Activated T-cell treated with anti-CD3 and anti-CD28 coated beads, Interleukin-2, amount 50 U/mL, for 48 hours (primary cell): ENCODE measurements around the gene VAMP4.

Experiments
- DNase-seq, 2 experiments: peaks; one replicate each; pipeline ENCODE4 v3.0.0-alpha.2; 2020

Gene VAMP4, protein sequence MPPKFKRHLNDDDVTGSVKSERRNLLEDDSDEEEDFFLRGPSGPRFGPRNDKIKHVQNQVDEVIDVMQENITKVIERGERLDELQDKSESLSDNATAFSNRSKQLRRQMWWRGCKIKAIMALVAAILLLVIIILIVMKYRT

DNA sequence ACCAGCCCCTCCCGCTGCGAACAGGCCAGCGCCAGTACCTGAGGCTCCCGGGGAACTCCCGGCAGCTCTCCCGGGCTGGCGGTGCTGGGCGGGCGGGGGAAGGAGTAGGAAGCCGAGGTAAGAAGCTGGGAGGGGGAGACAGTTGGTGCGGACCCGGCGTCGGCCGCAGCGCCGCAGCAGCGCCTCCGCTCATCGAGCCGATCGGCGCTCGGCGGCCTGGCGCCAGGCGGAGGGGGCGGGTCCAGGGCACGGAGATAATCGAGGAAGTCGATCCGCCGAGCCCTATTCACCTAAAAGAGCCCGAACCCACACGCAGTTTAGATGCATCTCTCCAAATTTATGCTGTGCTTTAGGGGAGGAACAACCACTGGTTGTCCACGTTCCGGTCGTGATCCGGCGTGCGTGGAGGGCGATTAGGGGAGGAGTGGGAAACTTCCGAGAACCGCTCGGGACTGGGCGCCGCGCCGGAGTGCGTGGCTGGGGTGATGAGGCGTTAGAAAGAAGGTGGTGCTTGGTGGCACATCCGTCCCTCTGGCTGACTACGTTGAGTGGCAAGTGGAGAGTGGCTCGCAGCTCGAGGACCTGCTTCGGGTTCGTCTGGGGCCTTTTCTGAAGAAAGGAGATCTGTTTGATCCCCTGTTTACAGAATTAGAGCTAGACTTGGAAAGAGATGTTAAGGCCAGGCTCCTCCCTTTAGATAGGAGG is at the start of gene VAMP4:
TSS of gene VAMP4 (minus strand) at position 194 of the 705 bp plus-strand sequence. CDS start 3,651 bp downstream, outside the sequence.
- peak; percentile 91 to 92 for DNase-seq

DNA sequence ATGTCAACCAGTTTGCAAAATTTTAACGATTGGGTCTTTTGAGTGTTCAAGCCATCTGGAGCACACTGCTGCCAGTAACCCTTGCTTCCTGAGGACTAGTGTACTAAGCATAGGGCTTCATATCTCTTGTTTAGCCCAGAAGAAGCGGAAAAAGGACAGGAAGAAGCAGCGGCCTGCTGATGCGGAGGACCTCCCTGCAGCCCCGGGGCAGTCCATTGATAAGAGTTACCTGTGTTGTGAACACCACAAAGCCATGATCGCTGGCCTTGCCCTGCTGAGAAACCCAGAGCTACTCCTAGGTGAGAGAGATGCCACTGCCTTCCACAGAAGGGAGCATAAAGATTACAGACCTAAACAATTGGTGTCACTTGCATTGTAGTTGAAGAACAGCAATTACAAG is 48.5 kb upstream of the VAMP4 start:
- no peak for DNase-seq

DNA sequence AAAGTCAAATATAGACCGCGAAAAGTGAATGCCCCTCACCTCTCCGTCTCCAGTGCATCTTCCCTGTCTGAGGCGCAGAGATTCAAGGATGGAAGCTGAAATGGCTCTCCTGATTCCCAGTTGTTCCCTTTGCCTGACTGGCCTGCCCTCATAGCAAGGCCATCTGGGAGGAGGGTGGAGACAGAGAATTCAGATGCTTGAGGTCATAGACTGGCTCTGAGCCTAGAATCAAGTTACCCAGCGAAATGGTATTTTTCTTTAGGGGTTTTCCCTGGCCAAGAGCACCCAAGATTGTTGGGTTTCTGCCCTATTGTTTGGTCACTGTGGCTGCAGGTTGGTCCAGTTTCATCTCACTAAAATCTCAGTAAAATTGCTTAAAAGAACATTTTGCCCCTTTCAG is 46.8 kb upstream of the VAMP4 start:
- DNase-seq, result no peak

DNA sequence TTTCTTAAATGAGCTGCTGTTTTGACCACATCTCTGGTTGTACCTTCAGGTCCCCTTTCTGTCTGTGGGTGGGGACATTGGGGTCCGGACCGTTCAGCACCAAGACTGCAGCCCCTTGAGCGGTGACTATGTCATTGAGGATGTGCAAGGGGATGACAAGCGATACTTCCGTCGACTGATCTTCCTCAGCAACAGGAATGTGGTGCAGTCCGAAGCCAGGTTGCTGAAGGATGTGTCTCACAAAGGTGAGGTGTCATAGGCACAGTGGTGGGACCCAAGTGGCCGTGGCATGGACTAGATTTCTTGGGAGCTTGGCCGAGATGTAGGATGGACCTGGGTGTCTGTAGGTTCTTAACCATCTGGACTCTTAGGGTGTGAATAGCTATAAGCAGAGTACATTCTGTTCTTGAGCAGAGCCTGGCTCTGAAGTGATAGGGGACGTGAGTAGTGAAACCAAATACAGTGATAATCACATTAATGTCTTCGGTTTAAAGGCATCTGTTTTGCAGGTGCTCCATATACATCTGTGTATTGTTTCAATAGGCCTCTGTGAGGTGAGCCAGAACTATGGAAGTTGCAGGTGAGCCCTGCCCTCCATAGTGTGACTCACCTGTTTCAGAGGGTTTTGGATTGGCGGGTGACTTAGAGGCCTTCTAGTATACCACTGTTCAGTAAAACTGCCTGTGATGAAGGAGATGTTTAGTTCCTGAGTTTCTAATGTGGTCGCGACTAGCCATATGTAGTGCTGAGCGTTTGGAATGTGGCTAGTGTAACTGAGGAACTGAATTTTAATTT is 46.0 kb upstream of the VAMP4 start:
- no peak for DNase-seq

DNA sequence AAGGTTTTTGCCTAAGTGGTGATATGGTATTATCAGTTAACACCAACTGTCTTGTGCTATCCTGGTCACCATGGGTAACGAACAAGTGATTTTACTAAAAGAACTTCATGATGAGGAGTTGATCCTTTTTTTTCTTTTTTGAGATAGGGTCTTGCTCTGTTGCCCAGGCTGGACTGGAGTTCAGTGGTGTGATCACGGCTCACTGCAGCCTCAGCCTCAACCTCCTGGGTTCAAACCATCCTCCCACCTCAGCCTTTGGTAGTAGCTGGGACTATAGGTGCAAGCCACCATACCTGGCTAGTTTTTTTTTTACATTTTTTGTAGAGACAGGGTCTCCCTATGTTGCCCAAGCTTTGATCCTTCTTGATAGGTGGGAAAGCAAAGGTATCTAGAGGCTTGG is 44.7 kb upstream of the VAMP4 start:
- DNase-seq, result no peak

DNA sequence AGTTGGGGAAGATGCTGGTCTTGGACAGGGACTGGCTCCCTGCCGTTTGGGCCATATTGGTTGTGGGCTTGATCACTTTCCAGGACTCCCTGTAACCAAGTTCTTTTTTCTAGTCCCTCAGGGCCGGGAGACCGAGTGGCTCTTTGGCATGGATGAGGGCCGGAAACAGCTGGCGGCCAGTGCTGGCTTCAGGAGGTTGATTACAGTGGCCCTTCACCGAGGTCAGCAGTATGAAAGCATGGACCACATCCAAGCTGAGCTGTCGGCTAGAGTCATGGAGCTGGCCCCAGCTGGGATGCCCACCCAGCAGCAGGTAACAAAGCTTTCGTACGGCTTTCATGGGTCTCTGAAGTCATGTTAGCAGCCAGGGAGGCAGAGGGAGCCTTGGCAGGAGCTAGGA is 43.9 kb upstream of the VAMP4 start:
- DNase-seq, result no peak

DNA sequence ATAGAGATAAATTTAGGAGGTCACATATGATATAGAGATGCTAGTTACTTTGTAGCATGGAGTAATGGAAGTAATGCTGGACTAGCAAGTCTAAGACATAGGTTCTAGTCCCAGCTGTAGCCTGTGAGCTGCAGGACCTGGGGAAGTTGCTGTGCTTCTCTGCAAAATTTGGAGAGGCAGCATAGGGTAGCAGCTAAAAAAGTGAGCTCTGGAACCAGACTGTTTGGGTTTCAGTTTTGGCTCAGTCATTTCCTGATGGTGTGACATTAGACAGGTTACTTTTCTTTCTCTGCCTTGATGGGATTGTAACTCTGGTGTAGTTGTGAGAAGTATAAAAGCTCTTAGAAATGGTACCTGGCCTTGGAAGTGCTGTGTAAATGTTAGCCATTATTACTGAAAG is 42.9 kb upstream of the VAMP4 start:
- no peak for DNase-seq

DNA sequence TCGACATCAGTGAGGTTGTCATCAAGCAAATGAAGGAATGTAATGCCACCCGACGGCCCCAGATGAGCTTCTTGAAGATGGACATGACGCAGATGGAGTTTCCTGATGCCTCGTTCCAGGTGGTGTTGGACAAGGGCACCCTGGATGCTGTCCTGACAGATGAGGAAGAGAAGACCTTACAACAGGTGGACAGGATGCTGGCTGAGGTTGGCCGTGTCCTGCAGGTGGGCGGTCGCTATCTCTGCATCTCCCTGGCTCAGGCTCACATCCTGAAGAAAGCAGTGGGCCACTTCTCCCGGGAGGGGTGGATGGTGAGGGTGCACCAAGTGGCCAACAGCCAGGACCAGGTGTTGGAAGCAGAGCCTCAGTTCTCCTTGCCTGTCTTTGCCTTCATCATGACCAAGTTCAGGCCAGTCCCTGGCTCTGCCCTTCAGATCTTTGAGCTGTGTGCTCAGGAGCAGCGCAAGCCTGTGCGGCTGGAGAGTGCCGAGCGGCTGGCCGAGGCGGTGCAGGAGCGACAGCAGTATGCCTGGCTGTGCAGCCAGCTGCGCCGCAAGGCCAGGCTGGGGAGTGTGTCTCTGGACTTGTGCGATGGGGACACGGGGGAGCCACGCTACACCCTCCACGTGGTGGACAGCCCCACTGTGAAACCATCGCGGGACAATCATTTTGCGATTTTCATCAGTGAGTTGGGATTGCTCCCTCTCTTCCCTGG is 42.1 kb upstream of the VAMP4 start:
- DNase-seq, result no peak

DNA sequence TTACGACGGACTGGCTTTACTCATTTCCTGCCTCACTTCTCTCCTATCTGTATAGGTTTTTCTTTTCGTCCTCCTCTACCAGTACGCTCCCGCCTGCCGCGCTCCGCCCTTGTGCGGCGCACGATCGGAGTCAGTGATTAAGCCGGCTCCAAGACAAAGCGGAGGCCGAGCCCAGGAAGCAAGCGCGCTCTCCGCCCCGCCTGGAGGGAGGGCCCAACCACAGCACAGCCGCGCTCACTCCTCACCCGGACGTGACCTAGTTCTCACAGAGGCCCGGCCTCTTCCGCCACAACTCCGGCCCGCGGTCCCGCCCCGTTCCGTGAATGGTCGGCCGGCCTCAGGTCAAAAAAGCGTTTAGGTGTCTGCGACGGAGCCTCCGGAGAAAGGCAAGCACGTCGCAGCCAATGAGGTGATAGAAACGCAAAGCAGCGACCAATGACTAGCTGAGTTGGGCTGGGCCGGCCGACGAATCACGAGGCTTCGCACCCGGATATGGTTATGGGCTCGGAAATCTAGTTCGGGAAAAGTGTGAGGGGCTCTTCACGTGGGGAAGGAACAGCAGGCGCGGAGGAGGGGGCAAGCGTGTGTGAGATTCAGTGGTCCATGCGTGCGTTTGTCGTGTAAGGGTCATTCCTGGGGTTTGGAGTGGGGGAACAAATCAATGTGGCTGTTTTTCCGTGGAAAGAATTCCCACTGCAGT is 39.5 kb upstream of the VAMP4 start, which contains the start of gene METTL13:
TSS of gene METTL13 (plus strand) at position 485 of the 700 bp plus-strand sequence. CDS start 308 bp downstream, outside the sequence.
- peak; percentile 98 for DNase-seq

DNA sequence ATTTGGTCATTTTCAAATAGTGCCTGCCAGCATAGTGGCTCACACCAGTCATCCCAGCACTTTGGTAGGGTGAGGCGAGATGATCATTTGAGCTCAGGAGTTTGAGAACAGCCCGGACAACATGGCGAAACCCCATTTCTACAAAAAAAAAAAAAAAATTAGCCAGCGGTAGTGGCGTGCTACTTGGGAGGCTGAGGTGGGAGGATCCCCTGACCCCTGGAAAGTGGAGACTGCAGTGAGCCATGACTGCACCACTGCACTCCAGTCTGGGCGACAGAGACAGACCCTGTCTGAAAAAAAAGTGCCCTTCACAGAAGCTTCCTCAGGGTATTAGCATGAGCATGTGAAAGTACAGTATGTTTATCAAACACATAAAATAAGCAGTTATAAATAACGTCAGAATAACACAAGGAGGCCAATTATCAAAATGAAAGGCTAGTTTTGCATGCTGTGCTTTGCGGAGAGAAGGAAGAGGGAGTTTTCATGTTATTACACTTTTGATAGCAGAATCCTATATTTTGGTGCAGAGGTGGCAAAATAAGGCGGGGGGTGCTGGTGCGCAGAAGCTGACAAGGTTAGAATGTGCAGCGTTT is 38.8 kb upstream of the VAMP4 start:
- no peak for DNase-seq

DNA sequence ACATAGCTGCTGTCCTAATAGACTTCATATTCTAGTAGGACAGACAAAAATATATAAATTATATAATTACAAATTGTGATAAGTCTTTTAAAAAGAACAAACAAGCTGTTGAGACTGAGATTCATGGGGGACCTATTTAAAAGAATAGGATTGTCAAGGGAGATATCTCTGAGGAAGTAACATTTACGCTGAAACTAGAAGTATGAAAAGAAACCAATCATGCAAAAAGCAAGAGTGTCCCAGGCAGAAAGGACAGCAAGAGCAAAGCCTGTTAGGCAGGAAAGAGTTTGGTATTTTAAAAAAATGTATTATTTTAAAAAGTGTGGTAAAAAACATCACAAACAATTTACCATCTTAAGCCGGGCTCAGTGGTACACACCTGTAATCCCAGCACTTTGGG is 30.4 kb upstream of the VAMP4 start:
- no peak for DNase-seq

DNA sequence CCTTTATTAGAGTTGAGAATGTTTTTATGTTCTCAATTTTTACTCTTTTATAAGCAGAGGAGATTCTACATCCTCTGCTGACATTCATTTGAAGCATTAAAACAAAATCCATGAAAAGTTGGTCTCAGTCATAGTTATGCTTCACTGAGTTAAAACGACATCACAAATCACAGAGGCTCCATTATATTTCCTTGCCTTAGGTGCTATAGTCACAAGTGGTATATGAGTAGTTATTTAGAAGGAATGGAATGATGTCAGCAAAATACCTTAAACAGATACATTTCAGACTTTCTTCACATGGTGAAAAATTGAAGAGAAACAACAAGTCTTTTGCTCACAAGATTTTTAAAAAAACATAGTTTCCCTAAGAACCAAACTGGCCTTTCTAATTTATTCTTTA is 27.9 kb upstream of the VAMP4 start:
- DNase-seq, result no peak

DNA sequence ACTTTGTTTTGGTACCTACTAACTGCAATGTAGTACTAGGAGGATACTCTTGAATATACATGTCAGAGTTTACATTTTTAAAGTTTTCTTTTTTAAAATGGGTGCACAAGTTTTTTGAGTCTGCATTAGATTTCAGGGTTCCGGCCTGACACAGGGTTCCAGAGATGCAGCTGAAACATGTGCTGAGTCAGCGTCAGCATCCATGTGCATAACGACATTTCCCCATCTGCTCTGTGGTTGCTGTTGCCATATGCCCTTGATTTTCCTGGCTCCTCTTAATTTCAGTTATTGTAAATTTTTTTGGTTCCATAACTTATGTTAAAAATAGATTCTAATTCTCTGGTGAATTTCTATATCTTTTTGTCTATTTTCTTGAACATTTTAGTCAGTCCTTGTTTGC is 27.3 kb upstream of the VAMP4 start:
- DNase-seq, result no peak

DNA sequence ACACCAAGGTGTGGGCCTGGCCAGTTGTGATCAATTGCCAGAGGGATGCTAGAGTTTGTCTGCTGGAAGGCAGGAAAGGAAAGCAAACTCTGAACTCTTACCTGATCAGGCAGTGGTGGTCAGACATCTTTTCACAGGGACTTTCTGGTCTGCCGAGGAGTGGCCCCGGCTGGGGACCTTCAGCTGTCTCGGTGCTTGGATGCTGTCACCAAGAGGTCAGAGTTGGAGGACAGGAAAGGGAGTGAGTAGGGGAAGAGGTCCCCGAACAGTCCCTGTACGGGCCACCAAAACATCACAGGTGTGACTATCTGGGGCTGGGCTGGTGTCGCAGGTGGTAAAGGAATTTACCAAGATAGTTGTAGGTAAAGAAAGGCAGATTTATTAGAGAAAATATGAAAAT is 21.9 kb upstream of the VAMP4 start:
- no peak for DNase-seq

DNA sequence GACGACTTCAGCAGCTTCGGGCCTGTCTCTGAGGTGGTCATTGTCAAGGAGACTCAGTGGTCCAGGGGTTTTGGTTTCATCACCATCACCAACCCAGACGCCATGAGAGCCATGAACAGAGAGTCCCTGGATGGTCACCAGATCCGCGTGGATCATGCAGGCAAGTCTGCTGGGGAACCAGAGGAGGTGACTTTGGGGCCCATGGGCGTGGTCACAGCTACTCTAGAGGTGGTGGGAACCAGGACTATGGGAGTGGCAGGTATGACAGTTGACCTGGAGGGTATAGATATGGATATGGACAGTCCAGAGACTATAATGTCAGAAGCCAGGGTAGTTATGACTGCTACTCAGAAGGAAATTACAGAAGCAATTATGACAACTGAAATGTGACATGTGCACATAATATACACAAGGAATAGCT is 20.3 kb upstream of the VAMP4 start:
- DNase-seq, result no peak

DNA sequence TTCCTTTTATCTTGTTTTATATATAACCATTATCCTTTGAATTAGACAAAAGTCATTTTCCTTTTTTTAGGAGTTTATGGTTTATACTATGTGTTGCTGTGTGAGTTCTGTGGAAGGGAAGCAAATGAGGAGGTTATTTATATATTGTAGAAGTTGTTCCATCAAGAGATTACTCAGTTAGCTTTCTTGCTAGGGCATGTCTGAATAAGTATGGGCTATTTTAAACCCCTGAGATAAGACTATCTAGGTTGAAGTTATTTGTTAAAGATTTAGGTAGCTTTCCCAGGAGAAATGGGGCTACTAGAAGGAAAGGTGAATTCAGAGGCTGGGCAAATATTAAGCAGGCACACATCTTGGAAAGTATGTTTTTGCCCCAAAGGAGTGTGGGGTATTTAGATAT is 16.1 kb upstream of the VAMP4 start:
- no peak for DNase-seq

DNA sequence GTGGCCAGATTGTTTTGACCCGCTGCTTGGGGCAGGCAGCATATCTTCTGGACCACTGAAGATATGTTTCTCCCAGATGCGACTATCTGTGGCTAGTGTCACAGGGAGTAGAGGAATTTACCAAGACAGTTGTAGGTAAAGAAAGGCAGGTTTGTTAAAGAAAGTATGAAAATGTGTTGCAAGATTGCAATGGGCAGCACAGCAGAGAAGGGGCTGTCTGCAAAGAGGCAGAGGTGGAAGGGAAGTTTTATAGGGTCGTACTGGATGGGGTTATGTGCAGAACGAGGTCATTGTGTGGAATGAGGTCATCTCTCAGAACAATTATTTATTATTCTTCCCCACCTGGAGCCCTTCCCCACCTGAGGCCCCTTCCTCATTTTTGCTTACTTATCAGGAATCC is 15.0 kb upstream of the VAMP4 start:
- no peak for DNase-seq

DNA sequence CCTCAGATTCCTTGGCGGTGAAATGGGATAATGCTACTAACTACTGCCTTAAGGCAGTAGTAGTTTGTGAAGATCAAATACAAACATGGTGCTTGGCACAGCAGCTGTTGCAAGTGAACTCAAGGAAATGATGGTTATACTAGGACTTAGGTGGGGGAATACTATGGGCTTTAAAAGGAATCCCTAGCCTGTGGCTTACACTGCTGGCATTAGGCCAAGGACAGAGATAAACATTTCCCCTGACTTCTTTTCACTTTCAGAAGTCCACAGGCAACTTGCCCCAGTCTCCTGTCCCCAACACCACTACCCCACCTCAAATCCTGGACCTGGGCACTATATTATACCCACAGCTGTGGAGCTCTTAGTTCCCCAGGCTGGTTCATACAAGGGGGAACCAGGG is 13.1 kb upstream of the VAMP4 start:
- no peak for DNase-seq

DNA sequence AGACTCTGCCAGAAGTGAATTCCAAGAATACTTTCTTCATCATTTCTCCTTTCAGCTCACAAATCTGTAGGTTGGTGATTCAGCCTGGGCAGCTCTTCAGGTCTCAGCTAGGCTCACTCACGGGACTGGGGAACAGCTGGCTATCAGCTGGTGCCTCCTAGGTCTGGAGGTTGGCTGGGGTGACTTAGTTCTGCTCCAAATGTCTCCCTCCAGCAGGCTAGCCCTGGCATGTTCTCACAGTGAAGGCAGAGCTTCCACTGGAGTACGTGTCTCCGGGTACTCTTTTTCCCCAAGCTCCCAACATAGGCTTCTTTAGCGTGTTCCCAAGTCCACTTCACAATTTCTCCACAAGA is 12.5 kb upstream of the VAMP4 start:
- no peak for DNase-seq

DNA sequence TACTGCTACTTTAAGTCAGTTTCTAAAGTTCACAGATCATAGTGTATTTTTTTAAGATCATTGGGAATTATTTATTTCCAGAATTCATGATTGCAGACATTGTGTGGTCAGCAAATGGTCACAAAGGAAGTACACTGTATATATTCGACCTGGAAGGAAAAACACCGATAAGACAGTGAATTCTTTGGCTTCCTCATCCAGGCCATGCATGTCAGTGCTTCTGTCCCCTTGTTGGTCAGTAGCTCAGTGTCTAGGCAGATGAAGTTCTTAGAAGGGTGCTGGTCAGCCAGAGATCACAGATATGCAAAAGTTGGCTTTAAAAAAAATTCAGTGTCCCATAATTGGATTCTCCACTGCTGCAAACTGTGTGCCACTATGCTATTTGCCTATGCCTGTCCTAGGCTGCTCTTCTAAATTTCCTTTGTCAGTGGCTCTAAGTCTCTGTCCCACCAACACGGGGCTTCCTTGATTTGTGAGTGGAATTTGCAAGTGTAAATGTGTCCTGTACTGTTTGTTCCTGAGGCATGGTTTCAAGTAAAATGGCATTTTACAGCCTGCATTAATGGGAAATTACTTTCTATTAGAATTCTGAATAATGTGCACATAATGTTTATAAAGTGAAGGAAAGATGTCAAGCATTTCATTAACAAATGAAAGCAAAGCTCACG is 12.0 kb upstream of the VAMP4 start:
- no peak for DNase-seq

DNA sequence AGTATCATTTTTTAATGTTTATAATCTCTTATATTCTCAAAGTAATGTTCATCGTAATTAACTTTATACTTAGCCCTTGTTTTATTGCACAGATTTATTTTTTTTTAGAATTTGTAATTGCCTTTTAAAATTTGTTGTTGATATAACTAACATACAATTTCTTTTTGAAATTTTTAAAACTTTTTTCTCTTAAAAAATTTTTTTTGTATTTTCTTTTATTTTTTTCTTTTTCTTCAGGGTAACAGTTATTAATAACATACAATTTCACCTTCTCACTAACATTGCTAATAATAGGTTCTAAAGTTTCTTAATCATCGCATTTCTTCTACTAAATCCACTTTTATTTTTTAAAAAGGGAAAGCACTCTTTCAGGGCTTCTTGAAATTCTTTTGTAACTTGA is 11.3 kb upstream of the VAMP4 start:
- DNase-seq, result no peak

DNA sequence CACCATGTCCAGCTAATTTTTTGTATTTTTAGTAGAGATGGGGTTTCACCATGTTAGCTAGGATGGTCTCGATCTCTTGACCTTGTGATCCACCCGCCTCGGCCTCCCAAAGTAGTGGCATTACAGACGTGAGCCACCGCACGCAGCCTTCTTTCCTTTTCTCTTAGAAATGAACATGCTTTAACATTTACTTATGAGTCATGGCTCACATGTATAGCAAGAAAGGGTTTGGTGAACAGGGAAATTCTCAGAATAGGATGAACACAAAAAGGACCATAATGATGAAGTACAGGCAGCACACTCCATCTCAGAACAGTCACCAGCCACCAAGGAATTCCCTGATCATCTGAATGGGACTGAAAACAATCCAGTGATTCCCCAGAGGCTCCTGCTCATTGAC is 9.4 kb upstream of the VAMP4 start:
- DNase-seq, result peak in 1 of 2 experiments; percentile 30
